ENCODE measurements around the gene ARHGEF37.

ARHGEF37 gene

DNA sequence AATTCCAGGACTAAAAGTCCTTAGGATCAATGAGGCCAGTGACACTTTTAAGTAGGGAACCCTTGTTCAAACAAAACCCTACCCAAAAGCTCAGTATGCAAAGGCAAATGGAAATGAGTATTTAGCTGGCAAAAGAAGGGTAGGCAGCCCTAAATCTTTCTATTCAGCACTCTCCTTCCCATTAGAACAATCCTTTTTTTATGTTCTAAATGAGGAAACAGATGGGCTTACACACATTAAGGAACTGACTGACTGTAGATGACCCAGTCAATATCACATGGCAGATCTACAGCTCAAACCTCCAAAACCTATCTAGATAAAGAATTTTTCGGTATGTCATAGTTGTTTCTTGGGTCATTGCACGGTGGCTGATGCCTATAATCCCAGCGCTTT, 37.3 kb upstream of the ARHGEF37 start:
- H3K9ac ChIP-seq (ENCODE audit: low read depth, low read length), result no peak overlapping the region
- TF ChIP-seq EZH2 (IDR thresholded peaks at IDR 0.05; ENCODE audit: borderline replicate concordance, low read depth, low read length, severe bottlenecking), result no peak
- no peak for TF ChIP-seq CTCF (IDR thresholded peaks at IDR 0.05; ENCODE audit: borderline replicate concordance, extremely low read depth, low read length, poor library complexity, severe bottlenecking)
- H3K36me3 ChIP-seq (ENCODE audit: insufficient read depth, low read length), result peaks cover 89% of the 10 kb centered on the region
- H4K20me1 ChIP-seq (ENCODE audit: insufficient read depth, low read length), result peaks cover 58% of the 10 kb centered on the region
- no peak overlapping the region for H2AFZ ChIP-seq (ENCODE audit: low read depth, low read length)
- DNase-seq, result no peak
- ATAC-seq (ENCODE audit: insufficient read depth, low read depth), result no peak
- H3K79me2 ChIP-seq (ENCODE audit: insufficient read depth, low read length), result peaks cover 98% of the 10 kb centered on the region
- H3K9me3 ChIP-seq (ENCODE audit: insufficient read depth, low read length, severe bottlenecking), result no peaks in the 10 kb centered on the region
- H3K27me3 ChIP-seq (ENCODE audit: insufficient read depth, low read length, poor library complexity), result no peaks in the 10 kb centered on the region
- no peak overlapping the region for H3K27ac ChIP-seq (ENCODE audit: low read length)
- H3K4me1 ChIP-seq (ENCODE audit: insufficient read depth, low read length), result peaks cover 34% of the 10 kb centered on the region
- H3K4me2 ChIP-seq (ENCODE audit: insufficient read depth, low read length), result 0 out of 2 replicates have a peak overlapping the region, but pooled peaks have one; percentile 24
- H3K4me3 ChIP-seq (ENCODE audit: low read depth in 1 of 2, low read length in 2 of 2), result no peak overlapping the region

GRCh38 chr5:149545327-149545726, 36.0 kb upstream of the ARHGEF37 start:
- Histone ChIP-seq H4K20me1 (ENCODE audit: insufficient read depth, low read length) (peaks cover 47% of the 10 kb centered on the region), H3K27me3 (ENCODE audit: insufficient read depth, low read length, poor library complexity) (no peaks in the 10 kb centered on the region), H3K79me2 (ENCODE audit: insufficient read depth, low read length) (peaks cover 98% of the 10 kb centered on the region), H3K27ac (ENCODE audit: low read length) (0 out of 2 replicates have a peak overlapping the region, but pooled peaks have one; percentile 5), H3K9ac (ENCODE audit: low read depth, low read length) (no peak overlapping the region), H3K4me2 (ENCODE audit: insufficient read depth, low read length) (peak overlapping the region; percentile 29; the same call in 1 of the 2 replicates), H3K4me1 (ENCODE audit: insufficient read depth, low read length) (peaks cover 38% of the 10 kb centered on the region), H3K4me3 (ENCODE audit: low read depth in 1 of 2, low read length in 2 of 2) (no peak overlapping the region), H3K36me3 (ENCODE audit: insufficient read depth, low read length) (peaks cover 91% of the 10 kb centered on the region), H3K9me3 (ENCODE audit: insufficient read depth, low read length, severe bottlenecking) (no peaks in the 10 kb centered on the region), H2AFZ (ENCODE audit: low read depth, low read length) (no peak overlapping the region)
- ATAC-seq (ENCODE audit: insufficient read depth, low read depth) (no peak), DNase-seq (no peak)
- no peak for TF ChIP-seq EZH2 (IDR thresholded peaks at IDR 0.05; ENCODE audit: borderline replicate concordance, low read depth, low read length, severe bottlenecking)

DNA sequence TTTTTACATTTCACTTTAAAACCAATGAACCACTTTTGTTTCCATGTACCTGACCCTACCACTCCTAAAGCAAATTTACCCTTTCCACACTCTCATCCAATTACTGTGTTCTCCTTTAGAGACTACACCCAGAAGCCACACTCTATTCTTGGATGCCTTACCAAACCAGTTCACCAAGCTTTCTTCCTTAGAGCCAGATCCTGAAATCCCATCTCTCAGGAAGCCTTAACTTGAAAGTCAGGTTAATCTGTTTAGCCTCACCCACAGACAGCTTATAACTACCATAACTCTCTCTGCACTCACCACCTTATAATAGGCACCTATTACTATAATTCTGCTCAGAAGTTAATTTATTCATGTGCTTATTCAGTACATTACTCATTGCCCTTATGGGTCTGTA, 34.3 kb upstream of the ARHGEF37 start:
- Histone ChIP-seq H3K79me2 (ENCODE audit: insufficient read depth, low read length) (peaks cover 96% of the 10 kb centered on the region), H3K4me3 (ENCODE audit: low read depth in 1 of 2, low read length in 2 of 2) (no peak overlapping the region), H3K36me3 (ENCODE audit: insufficient read depth, low read length) (peaks cover 82% of the 10 kb centered on the region), H3K4me1 (ENCODE audit: insufficient read depth, low read length) (peaks cover 40% of the 10 kb centered on the region), H3K27ac (ENCODE audit: low read length) (no peak overlapping the region), H3K9ac (ENCODE audit: low read depth, low read length) (no peak overlapping the region), H2AFZ (ENCODE audit: low read depth, low read length) (no peak overlapping the region), H3K9me3 (ENCODE audit: insufficient read depth, low read length, severe bottlenecking) (no peaks in the 10 kb centered on the region), H4K20me1 (ENCODE audit: insufficient read depth, low read length) (peaks cover 34% of the 10 kb centered on the region), H3K27me3 (ENCODE audit: insufficient read depth, low read length, poor library complexity) (no peaks in the 10 kb centered on the region), H3K4me2 (ENCODE audit: insufficient read depth, low read length) (peak overlapping the region; percentile 70; the same call in 1 of the 2 replicates)
- TF ChIP-seq EZH2 (IDR thresholded peaks at IDR 0.05; ENCODE audit: borderline replicate concordance, low read depth, low read length, severe bottlenecking) (no peak), CTCF (IDR thresholded peaks at IDR 0.05; ENCODE audit: borderline replicate concordance, extremely low read depth, low read length, poor library complexity, severe bottlenecking) (no peak)
- ATAC-seq (ENCODE audit: insufficient read depth, low read depth) (no peak), DNase-seq (no peak)

DNA sequence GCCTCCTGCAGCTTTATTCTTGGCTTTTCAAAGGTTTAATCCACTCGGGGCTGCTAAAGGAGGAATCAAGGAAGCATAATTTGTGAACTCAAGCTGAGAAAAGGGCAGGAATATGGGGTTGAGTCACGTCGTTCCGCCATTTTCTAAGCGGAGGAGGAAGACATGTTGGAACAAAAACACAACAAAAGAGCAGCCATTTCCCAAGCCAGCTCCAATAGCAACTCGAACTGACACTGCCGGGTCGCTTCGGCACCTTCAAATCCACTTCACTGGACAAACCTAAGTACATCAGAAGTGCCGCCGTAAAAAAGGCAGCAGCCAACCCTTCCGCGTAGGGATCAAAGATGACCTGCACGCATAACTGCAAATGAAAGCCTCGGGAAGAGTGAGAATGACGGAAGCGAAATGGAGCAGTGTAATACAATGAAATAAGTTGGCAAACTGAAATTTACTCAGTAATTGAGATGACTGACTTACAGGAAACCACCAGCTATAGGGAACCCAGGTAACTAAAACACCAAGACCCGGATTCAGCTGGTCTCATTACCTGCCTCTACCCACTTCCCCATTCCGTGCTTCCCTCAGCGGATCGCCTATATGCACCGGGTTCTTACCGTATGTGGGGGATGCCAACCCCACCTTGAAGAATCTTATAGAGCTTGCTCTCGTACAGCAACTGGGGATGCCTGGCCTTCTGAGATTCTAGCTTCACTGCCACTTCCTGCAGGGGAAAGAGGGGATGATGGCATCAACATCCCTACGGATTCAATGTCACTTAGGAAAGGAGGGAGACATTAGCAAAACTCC, 31.6 kb upstream of the ARHGEF37 start:
- H4K20me1 ChIP-seq (ENCODE audit: insufficient read depth, low read length), result peaks cover 18% of the 10 kb centered on the region
- TF ChIP-seq CTCF (IDR thresholded peaks at IDR 0.05; ENCODE audit: borderline replicate concordance, extremely low read depth, low read length, poor library complexity, severe bottlenecking) (no peak), EZH2 (IDR thresholded peaks at IDR 0.05; ENCODE audit: borderline replicate concordance, low read depth, low read length, severe bottlenecking) (no peak)
- H3K4me2 ChIP-seq (ENCODE audit: insufficient read depth, low read length), result peak overlapping the region; percentile 70
- H3K36me3 ChIP-seq (ENCODE audit: insufficient read depth, low read length), result peaks cover 61% of the 10 kb centered on the region
- H3K4me3 ChIP-seq (ENCODE audit: low read depth in 1 of 2, low read length in 2 of 2), result peak overlapping the region; percentile 70 to 92
- DNase-seq, result peak; percentile 60
- peak overlapping the region; percentile 75 for H3K9ac ChIP-seq (ENCODE audit: low read depth, low read length)
- H3K79me2 ChIP-seq (ENCODE audit: insufficient read depth, low read length), result peaks cover 73% of the 10 kb centered on the region
- H3K9me3 ChIP-seq (ENCODE audit: insufficient read depth, low read length, severe bottlenecking), result no peaks in the 10 kb centered on the region
- peaks cover 49% of the 10 kb centered on the region for H3K4me1 ChIP-seq (ENCODE audit: insufficient read depth, low read length)
- peak overlapping the region; percentile 94 for H3K27ac ChIP-seq (ENCODE audit: low read length)
- no peaks in the 10 kb centered on the region for H3K27me3 ChIP-seq (ENCODE audit: insufficient read depth, low read length, poor library complexity)
- H2AFZ ChIP-seq (ENCODE audit: low read depth, low read length), result peak overlapping the region; percentile 53
- ATAC-seq (ENCODE audit: insufficient read depth, low read depth), result peak; percentile 19; the same call in 1 of the 3 replicates

Measured in DND-41 (cell line).